ENCODE results near the gene DHRS11.

DHRS11 gene

DNA sequence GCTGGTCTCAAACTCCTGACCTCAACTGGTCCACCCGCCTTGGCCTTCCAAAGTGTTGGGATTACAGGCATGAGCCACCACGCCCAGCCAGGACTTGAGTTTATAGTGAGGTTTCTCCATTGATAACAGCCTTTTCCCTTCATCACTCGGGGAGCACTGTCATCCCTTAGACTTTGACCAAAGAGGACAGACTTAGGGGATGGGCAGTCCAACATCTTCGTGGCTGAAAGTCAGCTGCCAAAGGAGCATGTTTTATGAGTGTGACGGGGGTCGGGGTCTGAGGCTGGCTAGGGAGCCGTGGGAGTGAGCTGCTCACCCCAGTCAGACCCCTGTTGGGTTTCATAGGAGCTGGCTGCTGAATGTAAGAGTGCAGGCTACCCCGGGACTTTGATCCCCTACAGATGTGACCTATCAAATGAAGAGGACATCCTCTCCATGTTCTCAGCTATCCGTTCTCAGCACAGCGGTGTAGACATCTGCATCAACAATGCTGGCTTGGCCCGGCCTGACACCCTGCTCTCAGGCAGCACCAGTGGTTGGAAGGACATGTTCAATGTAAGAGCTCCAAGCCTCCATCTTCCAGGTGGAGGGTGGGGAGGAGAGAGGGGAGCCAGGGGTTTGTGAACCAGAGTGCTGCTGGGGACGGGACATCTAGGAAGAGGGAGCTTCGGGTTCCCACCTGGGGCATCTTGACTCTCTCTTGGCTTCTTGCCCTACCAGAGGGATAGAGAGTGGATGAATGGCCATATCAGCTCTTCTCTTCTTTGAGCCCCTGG, 3.1 kb downstream of the DHRS11 start:
- TF ChIP-seq CTCF (IDR thresholded peaks at IDR 0.05; ENCODE audit: low read depth, low read length): no peak
- H3K4me3 ChIP-seq (ENCODE audit: low read depth, low read length): no peak overlapping the region

- H3K4me3 ChIP-seq (ENCODE audit: low read depth, low read length): no peak overlapping the region
- TF ChIP-seq CTCF (IDR thresholded peaks at IDR 0.05; ENCODE audit: low read depth, low read length): no peak
Observed at GRCh38 chr17:36597226-36597625, 5.5 kb downstream of the DHRS11 start.

DNA sequence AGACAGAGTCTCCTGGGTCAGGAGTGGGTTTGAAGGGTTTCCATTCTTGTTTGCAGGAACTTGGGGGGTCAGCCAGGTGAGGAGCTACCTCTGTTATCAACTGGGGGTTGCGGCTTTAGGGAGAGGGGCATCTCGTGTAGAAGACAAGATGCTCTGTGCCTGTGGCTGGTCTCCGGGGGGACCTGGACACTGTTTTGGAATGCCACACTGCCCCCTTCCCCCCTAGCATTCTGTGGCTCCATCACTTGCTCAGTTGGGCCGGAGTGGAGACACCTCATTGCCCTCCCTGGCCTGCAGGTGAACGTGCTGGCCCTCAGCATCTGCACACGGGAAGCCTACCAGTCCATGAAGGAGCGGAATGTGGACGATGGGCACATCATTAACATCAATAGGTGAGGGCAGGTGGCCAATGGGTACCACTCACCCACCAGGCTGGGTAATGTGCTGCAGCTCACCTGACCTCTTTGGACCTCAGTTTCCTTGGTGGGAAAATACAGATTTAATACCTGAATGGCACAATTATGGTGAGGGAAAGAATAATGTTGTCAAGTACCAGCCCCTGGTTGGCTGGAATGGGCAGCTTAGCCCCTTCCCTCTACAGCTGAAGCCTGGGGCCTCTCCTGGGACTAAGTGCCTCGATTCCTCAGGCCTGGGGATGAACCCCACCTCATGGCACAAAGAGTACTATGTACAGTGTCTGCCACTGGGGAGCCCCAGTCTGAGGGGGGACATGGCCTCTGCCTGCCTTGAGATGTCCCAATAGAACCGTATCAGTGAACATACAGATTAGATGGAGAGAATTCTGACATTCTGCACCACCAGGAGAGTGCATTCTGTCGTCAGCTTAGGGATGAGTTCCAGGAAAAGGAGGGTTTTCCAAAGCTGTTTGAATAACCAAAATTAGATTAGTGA, 6.4 kb downstream of the DHRS11 start:
- TF ChIP-seq CTCF (IDR thresholded peaks at IDR 0.05; ENCODE audit: low read depth, low read length): no peak
- H3K4me3 ChIP-seq (ENCODE audit: low read depth, low read length): no peak overlapping the region

DNA sequence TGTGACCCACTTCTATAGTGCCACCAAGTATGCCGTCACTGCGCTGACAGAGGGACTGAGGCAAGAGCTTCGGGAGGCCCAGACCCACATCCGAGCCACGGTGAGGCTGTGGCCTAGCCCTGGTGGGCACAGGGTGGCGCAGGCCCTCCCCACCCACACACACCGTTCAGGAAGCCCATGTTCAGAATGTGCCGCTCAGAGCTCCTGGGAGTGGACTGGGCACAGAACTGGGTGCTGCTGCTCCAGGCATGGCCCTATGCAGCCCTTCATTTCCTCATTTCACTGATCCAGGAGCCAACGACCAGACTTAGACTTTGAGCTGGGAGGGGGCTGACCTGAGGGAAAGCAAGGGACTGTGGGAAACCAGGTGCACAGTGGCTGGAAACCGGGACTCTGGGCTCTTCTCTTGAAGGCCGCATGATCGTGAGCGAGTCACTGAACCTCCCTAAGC, 7.3 kb downstream of the DHRS11 start:
- H3K4me3 ChIP-seq (ENCODE audit: low read depth, low read length): no peak overlapping the region
- no peak for TF ChIP-seq CTCF (IDR thresholded peaks at IDR 0.05; ENCODE audit: low read depth, low read length)

DNA sequence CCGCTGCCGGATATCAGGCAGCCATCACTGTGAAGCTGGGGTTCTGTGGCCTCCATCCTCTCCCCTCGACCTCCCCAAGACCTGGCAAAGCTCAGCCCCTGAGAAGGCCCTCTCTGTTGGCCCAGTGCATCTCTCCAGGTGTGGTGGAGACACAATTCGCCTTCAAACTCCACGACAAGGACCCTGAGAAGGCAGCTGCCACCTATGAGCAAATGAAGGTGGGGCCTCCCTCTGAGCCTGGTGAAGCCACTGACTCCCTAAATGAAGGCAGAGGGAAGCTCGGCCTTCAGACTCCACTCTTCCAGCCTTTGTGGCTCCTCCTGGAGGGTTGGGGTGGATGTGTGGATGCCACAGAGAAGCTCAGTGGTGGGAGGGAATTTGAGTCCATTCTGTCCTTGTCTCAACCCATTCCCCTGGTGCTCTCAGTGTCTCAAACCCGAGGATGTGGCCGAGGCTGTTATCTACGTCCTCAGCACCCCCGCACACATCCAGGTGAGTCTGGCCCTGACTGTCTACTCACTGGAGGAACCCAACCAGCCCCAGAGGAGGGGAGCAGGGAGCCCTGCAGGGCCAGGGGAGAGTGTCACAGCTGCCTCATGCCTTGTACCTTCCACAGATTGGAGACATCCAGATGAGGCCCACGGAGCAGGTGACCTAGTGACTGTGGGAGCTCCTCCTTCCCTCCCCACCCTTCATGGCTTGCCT, 8.0 kb downstream of the DHRS11 start:
- TF ChIP-seq CTCF (IDR thresholded peaks at IDR 0.05; ENCODE audit: low read depth, low read length): no peak
- H3K4me3 ChIP-seq (ENCODE audit: low read depth, low read length): no peak overlapping the region

DNA sequence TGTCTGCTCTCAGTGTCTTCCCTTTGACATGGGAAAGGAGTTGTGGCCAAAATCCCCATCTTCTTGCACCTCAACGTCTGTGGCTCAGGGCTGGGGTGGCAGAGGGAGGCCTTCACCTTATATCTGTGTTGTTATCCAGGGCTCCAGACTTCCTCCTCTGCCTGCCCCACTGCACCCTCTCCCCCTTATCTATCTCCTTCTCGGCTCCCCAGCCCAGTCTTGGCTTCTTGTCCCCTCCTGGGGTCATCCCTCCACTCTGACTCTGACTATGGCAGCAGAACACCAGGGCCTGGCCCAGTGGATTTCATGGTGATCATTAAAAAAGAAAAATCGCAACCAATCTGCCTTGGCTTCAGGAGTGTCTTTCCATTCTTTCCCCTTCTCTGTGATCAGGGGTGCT, 8.8 kb downstream of the DHRS11 start:
- peak overlapping the region; percentile 88 for H3K4me3 ChIP-seq (ENCODE audit: low read depth, low read length)
- TF ChIP-seq CTCF (IDR thresholded peaks at IDR 0.05; ENCODE audit: low read depth, low read length): no peak
